Esophagus squamous epithelium (tissue), 5 donors: ENCODE results near the gene NSUN4. TPM values are rescaled to one million over a fixed set of nuclear protein-coding genes. Genes with fewer than 3 reads are reported as not detected.
"Not testable (repeated sequence)": the region's sequence is repeated elsewhere in the genome, so short reads cannot be mapped to it uniquely, and the experiment has no call there.

Source experiments
- DNase-seq: peaks from one replicate; lab custom pipeline; 2025; lab: John Stamatoyannopoulos, UW
- H3K27ac ChIP-seq, 4 donors: fragments of 200-600 bp; sonication (generic); one replicate each; pipeline ENCODE4 v1.5.1; 2016 to 2019; ENCODE audit warnings: mild to moderate bottlenecking in 1 of 4
- H3K27me3 ChIP-seq, 4 donors: fragments of 200-600 bp; sonication (generic); 1 replicate in 3 of 4; 2 replicates in 1 of 4; pipeline versions ENCODE4 v1.5.1 to v1.6.0; 2017 to 2021; ENCODE audit warnings: antibody characterized with exemption in 1 of 4
- H3K36me3 ChIP-seq, 3 donors: fragments of 200-600 bp; sonication (generic); one replicate each; pipeline ENCODE4 v1.5.1; 2016 to 2019
- H3K4me1 ChIP-seq, 3 donors: fragments of 200-600 bp; sonication (generic); one replicate each; pipeline ENCODE4 v1.5.1; 2017 to 2019
- H3K4me3 ChIP-seq, 4 donors: fragments of 200-600 bp; sonication (generic); 1 replicate in 3 of 4; 2 replicates in 1 of 4; pipeline ENCODE4 v1.5.1; 2016 to 2019; ENCODE audit warnings: mild to moderate bottlenecking in 2 of 4, moderate library complexity in 1 of 4
- H3K9me3 ChIP-seq, 3 donors: fragments of 200-600 bp; sonication (generic); one replicate each; pipeline ENCODE4 v1.5.1; 2016 to 2019
- CTCF ChIP-seq, 6 experiments: fragments of 450-650 bp in 4 of 6; fragments of 200-600 bp in 2 of 6; sonication (generic) in 2 of 6; IDR thresholded peaks; one replicate each; pipeline ENCODE4 v1.5.1; 2016 to 2019; ENCODE audit warnings: antibody characterized with exemption in 6 of 6, mild to moderate bottlenecking in 4 of 6, moderate library complexity in 4 of 6
- POLR2A ChIP-seq, 4 donors: fragments of 450-650 bp; IDR thresholded peaks; one replicate each; pipeline ENCODE4 v1.6.1; 2017; ENCODE audit warnings: antibody characterized with exemption in 4 of 4, mild to moderate bottlenecking in 4 of 4, moderate library complexity in 3 of 4
- WGBS, 2 donors: methylation state at CpG; one replicate each; pipeline ENCODE4 v1.1.5; 2018; 5-methylcytosine and 5-hydroxymethylcytosine counted together
- intact Hi-C: fragments of 100-400 bp; cut with DNase I; formaldehyde crosslinking; loops from one replicate; pipeline ENCODE4 v1.15.0; 2022
- total RNA-seq, 4 donors: library from RNA; depleted of rRNA; stranded (reverse); fragments of >200 nt; gene quantifications; one replicate each; pipeline ENCODE4 v1.1.0, GENCODE V29; 2016
- donor health status: DM: yes; HTN: yes; CAD: no.

Gene NSUN4
- total RNA-seq, 4 donors from 2014 or later, result 10.1 to 22.1 (median 16.2) TPM

- Histone ChIP-seq H3K4me3 (no peak overlapping the region), H3K9me3 (no peaks in the 10 kb centered on the region), H3K27ac (no peak overlapping the region), H3K36me3 (peaks cover 10 to 99% (median 28%) of the 10 kb centered on the region in 3 donors), H3K27me3 (no peaks in the 10 kb centered on the region), H3K4me1 (no peaks in the 10 kb centered on the region)
- 91 to 94% methylated on average over 5 of the region's 5 CpGs for WGBS, 2 donors
- TF ChIP-seq CTCF (IDR thresholded peaks at IDR 0.05) (no peak), POLR2A (IDR thresholded peaks at IDR 0.05) (no peak)
- DNase-seq, result no peak
- intact Hi-C loops, result no loop called here
These were observed 22.5 kb downstream of the NSUN4 start for GRCh38 chr1:46363121-46363520.

DNA sequence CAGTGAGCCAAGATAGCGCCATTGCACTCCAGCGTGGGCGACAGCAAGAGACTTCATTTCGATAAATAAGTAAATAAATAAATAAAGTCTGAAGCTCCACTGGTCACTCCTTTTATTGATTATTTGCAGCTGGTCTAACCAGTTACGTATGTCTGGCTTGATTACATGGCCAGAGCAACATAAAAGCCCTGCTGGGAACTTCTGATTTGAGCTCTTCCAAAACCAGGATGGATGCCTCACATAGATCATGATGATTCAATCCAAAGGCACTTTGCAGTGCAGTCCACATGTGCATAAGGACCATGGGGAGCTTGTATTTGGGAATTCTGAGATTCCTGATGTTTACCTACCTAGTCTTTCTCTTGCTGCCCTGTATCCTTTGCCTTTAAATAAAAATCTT lies 24.0 kb downstream of the NSUN4 start:
- peaks cover 10 to 96% (median 20%) of the 10 kb centered on the region in 3 donors for H3K36me3 ChIP-seq
- 82 to 87% methylated on average over 5 of the region's 5 CpGs for WGBS, 2 donors
- no peaks in the 10 kb centered on the region for H3K9me3 ChIP-seq
- no peak for TF ChIP-seq CTCF (IDR thresholded peaks at IDR 0.05)
- no peak for TF ChIP-seq POLR2A (IDR thresholded peaks at IDR 0.05)
- DNase-seq, result no peak
- intact Hi-C loops, result no loop called here
- no peaks in the 10 kb centered on the region for H3K27me3 ChIP-seq
- no peaks in the 10 kb centered on the region for H3K4me1 ChIP-seq
- H3K4me3 ChIP-seq, result no peak overlapping the region
- no peak overlapping the region for H3K27ac ChIP-seq

GRCh38 chr1:46365796-46366195 lies 25.2 kb downstream of the NSUN4 start:
- H3K36me3 ChIP-seq, result peaks cover 10 to 84% (median 15%) of the 10 kb centered on the region in 3 donors
- intact Hi-C loops, result not testable (repeated sequence)

DNA sequence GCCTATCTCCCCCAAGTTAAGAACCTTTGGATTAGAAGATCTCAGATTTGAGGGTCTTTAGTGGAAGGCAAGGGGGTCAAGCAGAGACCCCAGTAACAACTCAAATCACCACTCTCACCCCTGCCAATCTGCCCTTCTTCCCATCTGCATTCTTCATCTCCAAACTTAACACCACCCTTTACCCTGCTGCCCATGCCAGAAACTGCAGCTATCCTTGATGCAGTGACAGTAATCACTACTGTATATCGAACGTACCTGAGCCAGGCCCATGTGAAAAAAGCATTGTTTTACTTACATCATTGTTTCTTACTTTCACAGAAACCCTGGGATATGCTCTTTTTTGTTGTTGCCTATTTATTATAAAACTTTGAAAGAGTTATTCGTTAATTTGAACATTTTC lies 26.5 kb downstream of the NSUN4 start:
- H3K9me3 ChIP-seq, result no peaks in the 10 kb centered on the region
- H3K27me3 ChIP-seq, result no peaks in the 10 kb centered on the region
- H3K4me3 ChIP-seq, result no peak overlapping the region
- no peak overlapping the region for H3K27ac ChIP-seq
- H3K36me3 ChIP-seq, result peaks cover 0 to 79% (median 6%) of the 10 kb centered on the region in 3 donors
- no peak for TF ChIP-seq POLR2A (IDR thresholded peaks at IDR 0.05)
- no peak for TF ChIP-seq CTCF (IDR thresholded peaks at IDR 0.05)
- intact Hi-C loops, result no loop called here
- DNase-seq, result no peak
- no peaks in the 10 kb centered on the region for H3K4me1 ChIP-seq
- WGBS, 2 donors, result 86 to 91% methylated on average over 3 of the region's 3 CpGs

More at GRCh38 chr1:46365796-46366195, 25.2 kb downstream of the NSUN4 start:
- not testable (repeated sequence) for H3K27ac ChIP-seq, H3K9me3 ChIP-seq, H3K27me3 ChIP-seq, H3K4me3 ChIP-seq, H3K4me1 ChIP-seq, DNase-seq
- 83 to 89% methylated on average over 3 to 5 of the region's 8 CpGs for WGBS, 2 donors

GRCh38 chr1:46367701-46368100 lies 27.1 kb downstream of the NSUN4 start:
- H3K9me3 ChIP-seq, DNase-seq, H3K27ac ChIP-seq, intact Hi-C loops, H3K4me3 ChIP-seq, H3K27me3 ChIP-seq, H3K4me1 ChIP-seq: not testable (repeated sequence)
- peaks cover 0 to 79% (median 6%) of the 10 kb centered on the region in 3 donors for H3K36me3 ChIP-seq
- WGBS, 2 donors, result 95 to 97% methylated on average over 7 to 8 of the region's 8 CpGs

GRCh38 chr1:46368791-46369190 lies 28.2 kb downstream of the NSUN4 start:
- TF ChIP-seq CTCF (IDR thresholded peaks at IDR 0.05) (no peak), POLR2A (IDR thresholded peaks at IDR 0.05) (no peak)
- no peaks in the 10 kb centered on the region for H3K4me1 ChIP-seq
- no peaks in the 10 kb centered on the region for H3K9me3 ChIP-seq
- 80 to 89% methylated on average over 2 of the region's 2 CpGs for WGBS, 2 donors
- no peaks in the 10 kb centered on the region for H3K27me3 ChIP-seq
- no peak overlapping the region for H3K4me3 ChIP-seq
- H3K27ac ChIP-seq, result no peak overlapping the region
- intact Hi-C loops, result no loop called here
- no peak for DNase-seq
- peaks cover 0 to 72% (median 0%) of the 10 kb centered on the region in 3 donors for H3K36me3 ChIP-seq
